ENCODE data around the gene UGT1A1. TPM values are rescaled to one million over a fixed set of nuclear protein-coding genes. Genes with fewer than 3 reads are reported as not detected.
"Not testable (repeated sequence)": the region's sequence is repeated elsewhere in the genome, so short reads cannot be mapped to it uniquely, and the experiment has no call there.

The UGT1A1 gene
- total RNA-seq, 1 experiment from 2014 or later = not detected

GRCh38 chr2:233747283-233747544 lies 12.9 kb upstream of the UGT1A1 start:
- Histone ChIP-seq H3K27me3 (ENCODE audit: insufficient read depth, low read length) (no peaks in the 10 kb centered on the region), H3K4me3 (replicated peaks in 1 of 2; ENCODE audit: low read depth in 1 of 2, low read length in 2 of 2) (no peak overlapping the region), H3K36me3 (ENCODE audit: control insufficient read depth in 1 of 2, insufficient read depth in 2 of 2, low read length in 2 of 2) (no peaks in the 10 kb centered on the region), H3K4me2 (ENCODE audit: low read length) (no peak overlapping the region), H3K9ac (ENCODE audit: low read length) (no peak overlapping the region), H3K9me3 (ENCODE audit: control insufficient read depth in 1 of 2, insufficient read depth in 1 of 2, low read depth in 1 of 2, low read length in 2 of 2) (no peaks in the 10 kb centered on the region), H4K20me1 (ENCODE audit: insufficient read depth) (no peaks in the 10 kb centered on the region), H2AFZ (ENCODE audit: low read depth, low read length, poor library complexity, severe bottlenecking) (no peak overlapping the region), H3K27ac (ENCODE audit: low read depth, low read length) (no peak overlapping the region), H3K9me2 (ENCODE audit: insufficient read depth) (no peaks in the 10 kb centered on the region), H3K4me1 (ENCODE audit: control insufficient read depth in 1 of 2, insufficient read depth in 2 of 2, low read length in 2 of 2) (no peaks in the 10 kb centered on the region), H3K79me2 (ENCODE audit: insufficient read depth, low read length) (no peaks in the 10 kb centered on the region)
- ATAC-seq = no peak
- CTCF ChIA-PET = no interaction called here
- no peak for DNase-seq (ENCODE audit: low read depth, low spot score)
- RAD21 ChIA-PET (ENCODE audit: low non-redundant PET in 1 of 2, low total read pairs in 2 of 2, uncharacterized antibody in 2 of 2, unreplicated experiment in 2 of 2) = no interaction called here
- no TSS peak for BruUV-seq (replicated peaks)
- TF ChIP-seq ZFX (IDR thresholded peaks at IDR 0.05) (no peak), CEBPB (IDR thresholded peaks at IDR 0.05; ENCODE audit: low read depth) (no peak), JUND (IDR thresholded peaks at IDR 0.05) (no peak), EZH2 (IDR thresholded peaks at IDR 0.05) (no peak), TCF7L2 (IDR thresholded peaks at IDR 0.05; ENCODE audit: borderline replicate concordance, extremely low read depth, insufficient read depth, insufficient read length) (no peak), RAD21 (IDR thresholded peaks at IDR 0.05; ENCODE audit: low read depth) (no peak), ATF3 (IDR thresholded peaks at IDR 0.05) (no peak), EZH2phosphoT487 (IDR thresholded peaks at IDR 0.05; ENCODE audit: borderline replicate concordance) (no peak)
- TF ChIP-seq, protein P1, sequence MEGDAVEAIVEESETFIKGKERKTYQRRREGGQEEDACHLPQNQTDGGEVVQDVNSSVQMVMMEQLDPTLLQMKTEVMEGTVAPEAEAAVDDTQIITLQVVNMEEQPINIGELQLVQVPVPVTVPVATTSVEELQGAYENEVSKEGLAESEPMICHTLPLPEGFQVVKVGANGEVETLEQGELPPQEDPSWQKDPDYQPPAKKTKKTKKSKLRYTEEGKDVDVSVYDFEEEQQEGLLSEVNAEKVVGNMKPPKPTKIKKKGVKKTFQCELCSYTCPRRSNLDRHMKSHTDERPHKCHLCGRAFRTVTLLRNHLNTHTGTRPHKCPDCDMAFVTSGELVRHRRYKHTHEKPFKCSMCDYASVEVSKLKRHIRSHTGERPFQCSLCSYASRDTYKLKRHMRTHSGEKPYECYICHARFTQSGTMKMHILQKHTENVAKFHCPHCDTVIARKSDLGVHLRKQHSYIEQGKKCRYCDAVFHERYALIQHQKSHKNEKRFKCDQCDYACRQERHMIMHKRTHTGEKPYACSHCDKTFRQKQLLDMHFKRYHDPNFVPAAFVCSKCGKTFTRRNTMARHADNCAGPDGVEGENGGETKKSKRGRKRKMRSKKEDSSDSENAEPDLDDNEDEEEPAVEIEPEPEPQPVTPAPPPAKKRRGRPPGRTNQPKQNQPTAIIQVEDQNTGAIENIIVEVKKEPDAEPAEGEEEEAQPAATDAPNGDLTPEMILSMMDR (IDR thresholded peaks at IDR 0.05 in 2 of 3, conservative IDR thresholded peaks at IDR 0.05 in 1 of 3; ENCODE audit: borderline replicate concordance in 1 of 3, insufficient read depth in 1 of 3, low read depth in 2 of 3, low read length in 2 of 3) = no peak
- POLR2A ChIA-PET = no interaction called here
- intact Hi-C loops (cut with micrococcal nuclease) = no loop called here

DNA sequence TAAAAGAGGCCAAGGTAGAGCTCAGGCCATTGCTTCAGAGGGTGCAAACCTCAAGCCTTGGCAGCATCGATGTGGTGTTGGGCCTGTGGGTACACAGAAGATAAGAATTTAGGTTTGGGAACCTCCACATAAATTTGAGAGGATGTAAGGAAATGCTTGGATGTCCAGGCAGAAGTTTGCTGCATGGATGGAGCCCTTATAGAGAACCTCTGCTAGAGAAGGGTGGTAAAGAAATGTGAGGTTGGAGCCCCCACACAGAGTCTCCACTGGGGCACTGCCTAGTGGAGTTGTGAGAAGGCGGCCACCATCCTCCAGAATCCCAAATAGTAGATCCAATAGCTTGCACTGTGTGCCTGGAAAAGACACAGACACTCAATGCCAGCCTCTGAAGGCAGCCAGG lies 9.4 kb upstream of the UGT1A1 start:
- H3K9ac ChIP-seq (ENCODE audit: low read length); H3K4me3 ChIP-seq (replicated peaks in 1 of 2; ENCODE audit: low read depth in 1 of 2, low read length in 2 of 2); RAD21 ChIA-PET (ENCODE audit: low non-redundant PET in 1 of 2, low total read pairs in 2 of 2, uncharacterized antibody in 2 of 2, unreplicated experiment in 2 of 2); H2AFZ ChIP-seq (ENCODE audit: low read depth, low read length, poor library complexity, severe bottlenecking); CTCF ChIA-PET; H3K79me2 ChIP-seq (ENCODE audit: insufficient read depth, low read length); H3K27ac ChIP-seq (ENCODE audit: low read depth, low read length); H4K20me1 ChIP-seq (ENCODE audit: insufficient read depth); H3K9me2 ChIP-seq (ENCODE audit: insufficient read depth); H3K4me2 ChIP-seq (ENCODE audit: low read length); H3K36me3 ChIP-seq (ENCODE audit: control insufficient read depth in 1 of 2, insufficient read depth in 2 of 2, low read length in 2 of 2); BruUV-seq (replicated peaks); H3K9me3 ChIP-seq (ENCODE audit: control insufficient read depth in 1 of 2, insufficient read depth in 1 of 2, low read depth in 1 of 2, low read length in 2 of 2); POLR2A ChIA-PET; ATAC-seq; H3K4me1 ChIP-seq (ENCODE audit: control insufficient read depth in 1 of 2, insufficient read depth in 2 of 2, low read length in 2 of 2); intact Hi-C loops (cut with micrococcal nuclease); DNase-seq (ENCODE audit: low read depth, low spot score); H3K27me3 ChIP-seq (ENCODE audit: insufficient read depth, low read length): not testable (repeated sequence)

GRCh38 chr2:233751212-233752009 lies 8.7 kb upstream of the UGT1A1 start:
- H2AFZ ChIP-seq (ENCODE audit: low read depth, low read length, poor library complexity, severe bottlenecking); H3K79me2 ChIP-seq (ENCODE audit: insufficient read depth, low read length); ATAC-seq; H3K27ac ChIP-seq (ENCODE audit: low read depth, low read length); RAD21 ChIA-PET (ENCODE audit: low non-redundant PET in 1 of 2, low total read pairs in 2 of 2, uncharacterized antibody in 2 of 2, unreplicated experiment in 2 of 2); H4K20me1 ChIP-seq (ENCODE audit: insufficient read depth); POLR2A ChIA-PET; H3K9me2 ChIP-seq (ENCODE audit: insufficient read depth); DNase-seq (ENCODE audit: low read depth, low spot score); H3K4me1 ChIP-seq (ENCODE audit: control insufficient read depth in 1 of 2, insufficient read depth in 2 of 2, low read length in 2 of 2); H3K9me3 ChIP-seq (ENCODE audit: control insufficient read depth in 1 of 2, insufficient read depth in 1 of 2, low read depth in 1 of 2, low read length in 2 of 2); H3K27me3 ChIP-seq (ENCODE audit: insufficient read depth, low read length); intact Hi-C loops (cut with micrococcal nuclease); H3K4me3 ChIP-seq (replicated peaks in 1 of 2; ENCODE audit: low read depth in 1 of 2, low read length in 2 of 2); BruUV-seq (replicated peaks); CTCF ChIA-PET; H3K9ac ChIP-seq (ENCODE audit: low read length); H3K36me3 ChIP-seq (ENCODE audit: control insufficient read depth in 1 of 2, insufficient read depth in 2 of 2, low read length in 2 of 2); H3K4me2 ChIP-seq (ENCODE audit: low read length): not testable (repeated sequence)
